Endothelial cell (in vitro differentiated cells): Measurements from ENCODE around the gene NOS1AP. TPM values are rescaled to one million over a fixed set of nuclear protein-coding genes. Genes with fewer than 3 reads are reported as not detected.

Experiments used
- DNase-seq: peaks from one replicate; pipeline ENCODE4 v3.0.0; 2021; ENCODE audit warnings: low spot score
- H3K27ac Mint-ChIP-seq: one replicate; pipeline ENCODE4 v1.8.0; 2021; ENCODE audit warnings: mixed read lengths, inconsistent platforms; ENCODE audit not compliant: unreplicated experiment
- H3K27me3 Mint-ChIP-seq: one replicate; pipeline ENCODE4 v1.8.0; 2021; ENCODE audit warnings: mild to moderate bottlenecking, moderate library complexity, mixed read lengths, inconsistent platforms; ENCODE audit not compliant: unreplicated experiment
- H3K36me3 Mint-ChIP-seq: one replicate; pipeline ENCODE4 v1.8.0; 2021; ENCODE audit warnings: mild to moderate bottlenecking, low read depth, mixed read lengths, inconsistent platforms; ENCODE audit not compliant: unreplicated experiment
- H3K4me1 Mint-ChIP-seq: one replicate; pipeline ENCODE4 v1.8.0; 2021; ENCODE audit warnings: mild to moderate bottlenecking, mixed read lengths, inconsistent platforms; ENCODE audit not compliant: unreplicated experiment
- H3K4me3 Mint-ChIP-seq: one replicate; pipeline ENCODE4 v1.8.0; 2021; ENCODE audit warnings: mild to moderate bottlenecking, mixed read lengths, inconsistent platforms; ENCODE audit not compliant: unreplicated experiment
- H3K9me3 Mint-ChIP-seq: one replicate; pipeline ENCODE4 v1.8.0; 2021; ENCODE audit warnings: mixed read lengths, inconsistent platforms; ENCODE audit not compliant: unreplicated experiment
- total RNA-seq: library from RNA; stranded (reverse); fragmentation: NEBNext Ultra II Directional; extraction: Animal tissue kit (Norgen Biotek cat#: 25700); gene quantifications from one replicate; pipeline ENCODE4 v1.2.1, GENCODE V29; 2021; ENCODE audit not compliant: unreplicated experiment
- TF ChIP-seq, protein P1 (sequence below): fragments of 200-600 bp; sonication (generic); IDR thresholded peaks from one replicate; pipeline ENCODE4 v1.5.0; 2021; ENCODE audit warnings: antibody characterized with exemption; ENCODE audit not compliant: unreplicated experiment

The NOS1AP gene
- total RNA-seq, 1 donor from 2014 or later, result 19.8 TPM

DNA sequence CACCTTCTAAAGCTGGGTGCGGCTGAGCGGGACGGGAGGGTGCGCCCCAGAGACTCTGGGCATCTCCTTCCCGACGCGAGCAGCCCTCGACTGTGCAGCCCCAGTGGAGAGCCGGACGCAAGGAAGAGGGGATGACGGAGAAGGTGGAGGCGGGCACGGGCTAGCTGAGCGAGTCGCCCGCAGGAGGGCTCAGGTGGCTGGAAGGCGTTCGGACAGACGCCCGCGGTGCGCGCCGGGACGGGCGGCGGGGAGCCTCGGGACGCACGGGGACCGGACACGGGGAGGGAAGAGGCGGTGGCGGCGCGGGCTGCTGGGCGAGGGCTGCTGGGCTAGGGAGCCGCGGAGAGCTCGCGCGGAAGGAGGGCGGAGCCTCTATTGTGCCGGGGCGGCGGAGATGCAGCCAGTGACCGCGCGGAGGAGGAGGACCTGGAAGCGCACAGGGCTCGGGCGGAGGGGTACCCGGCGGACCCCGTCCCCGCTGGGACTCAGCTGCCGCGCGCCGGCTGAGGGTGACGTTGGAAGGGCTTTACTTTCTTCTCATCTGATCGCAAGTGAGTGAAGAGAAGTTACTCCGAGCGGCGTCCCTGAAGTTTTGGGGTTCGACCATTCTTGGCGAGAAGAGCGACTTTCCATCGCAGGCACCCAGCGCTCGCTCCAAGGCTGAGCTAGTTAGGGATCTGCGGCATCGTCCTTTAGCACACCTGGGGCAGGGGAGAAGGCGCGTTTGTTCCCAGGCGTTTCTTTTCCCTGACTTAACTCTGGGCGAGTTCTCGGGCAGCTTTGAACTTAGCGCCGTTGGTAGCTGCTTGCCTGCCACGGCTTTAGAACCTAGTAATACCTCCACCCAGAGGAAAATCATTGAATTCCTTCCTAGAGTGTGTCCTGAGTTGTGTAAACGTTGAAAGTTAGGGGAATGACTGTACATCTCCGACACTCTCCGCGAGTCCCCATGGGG, 45.7 kb upstream of the NOS1AP start, which contains the start of gene OLFML2B:
Gene OLFML2B, minus strand, starts transcription at position 323 of the 955 bp plus-strand sequence. CDS start 439 bp downstream, outside the sequence.
- H3K9me3 Mint-ChIP-seq, result no peaks in the 10 kb centered on the region
- peaks cover 4% of the 10 kb centered on the region for H3K36me3 Mint-ChIP-seq
- DNase-seq, result peak; percentile 69
- H3K27me3 Mint-ChIP-seq, result peaks cover 8% of the 10 kb centered on the region
- H3K4me1 Mint-ChIP-seq, result peaks cover 7% of the 10 kb centered on the region
- H3K27ac Mint-ChIP-seq, result no peak within 1 kb of the TSS
- TF ChIP-seq, protein P1, sequence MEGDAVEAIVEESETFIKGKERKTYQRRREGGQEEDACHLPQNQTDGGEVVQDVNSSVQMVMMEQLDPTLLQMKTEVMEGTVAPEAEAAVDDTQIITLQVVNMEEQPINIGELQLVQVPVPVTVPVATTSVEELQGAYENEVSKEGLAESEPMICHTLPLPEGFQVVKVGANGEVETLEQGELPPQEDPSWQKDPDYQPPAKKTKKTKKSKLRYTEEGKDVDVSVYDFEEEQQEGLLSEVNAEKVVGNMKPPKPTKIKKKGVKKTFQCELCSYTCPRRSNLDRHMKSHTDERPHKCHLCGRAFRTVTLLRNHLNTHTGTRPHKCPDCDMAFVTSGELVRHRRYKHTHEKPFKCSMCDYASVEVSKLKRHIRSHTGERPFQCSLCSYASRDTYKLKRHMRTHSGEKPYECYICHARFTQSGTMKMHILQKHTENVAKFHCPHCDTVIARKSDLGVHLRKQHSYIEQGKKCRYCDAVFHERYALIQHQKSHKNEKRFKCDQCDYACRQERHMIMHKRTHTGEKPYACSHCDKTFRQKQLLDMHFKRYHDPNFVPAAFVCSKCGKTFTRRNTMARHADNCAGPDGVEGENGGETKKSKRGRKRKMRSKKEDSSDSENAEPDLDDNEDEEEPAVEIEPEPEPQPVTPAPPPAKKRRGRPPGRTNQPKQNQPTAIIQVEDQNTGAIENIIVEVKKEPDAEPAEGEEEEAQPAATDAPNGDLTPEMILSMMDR, result no peak
- H3K4me3 Mint-ChIP-seq, result peak within 1 kb of the TSS; percentile 93

DNA sequence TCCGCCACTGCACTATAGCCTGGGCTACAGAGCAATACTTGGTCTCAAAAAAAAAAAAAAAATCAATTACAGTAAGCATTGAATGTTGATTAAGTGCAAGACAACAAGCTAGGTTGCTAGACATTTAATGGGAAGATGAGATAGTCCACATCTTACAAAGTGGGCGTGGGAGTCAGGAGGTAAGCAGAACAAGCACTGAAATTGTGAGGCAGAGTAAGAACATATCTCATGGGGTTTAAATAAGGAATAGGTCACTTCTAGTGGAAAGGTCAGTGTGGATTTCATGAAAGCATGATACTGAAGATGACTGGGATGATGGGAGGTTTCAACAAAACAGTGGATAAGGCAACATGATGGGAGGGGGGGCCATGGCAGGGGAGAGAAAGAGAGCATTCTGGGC, 44.0 kb upstream of the NOS1AP start:
- H3K27ac Mint-ChIP-seq, result no peak overlapping the region
- no peak for DNase-seq
- no peak overlapping the region for H3K4me3 Mint-ChIP-seq
- peaks cover 8% of the 10 kb centered on the region for H3K27me3 Mint-ChIP-seq
- no peaks in the 10 kb centered on the region for H3K9me3 Mint-ChIP-seq
- peaks cover 4% of the 10 kb centered on the region for H3K36me3 Mint-ChIP-seq
- peaks cover 7% of the 10 kb centered on the region for H3K4me1 Mint-ChIP-seq
- TF ChIP-seq, protein P1, result no peak

GRCh38 chr1:162026881-162027280, 42.6 kb upstream of the NOS1AP start:
- peaks cover 4% of the 10 kb centered on the region for H3K4me1 Mint-ChIP-seq

GRCh38 chr1:162028726-162029125, 40.8 kb upstream of the NOS1AP start:
- TF ChIP-seq, protein P1, result no peak
- no peak for DNase-seq
- no peak overlapping the region for H3K27ac Mint-ChIP-seq
- H3K4me1 Mint-ChIP-seq, result peaks cover 4% of the 10 kb centered on the region
- H3K4me3 Mint-ChIP-seq, result no peak overlapping the region
- peaks cover 4% of the 10 kb centered on the region for H3K36me3 Mint-ChIP-seq
- H3K9me3 Mint-ChIP-seq, result no peaks in the 10 kb centered on the region
- H3K27me3 Mint-ChIP-seq, result peaks cover 4% of the 10 kb centered on the region

More at GRCh38 chr1:162026881-162027280, 42.6 kb upstream of the NOS1AP start:
- Mint-ChIP-seq H3K9me3 (no peaks in the 10 kb centered on the region), H3K36me3 (peaks cover 4% of the 10 kb centered on the region), H3K27me3 (peaks cover 8% of the 10 kb centered on the region), H3K4me3 (no peak overlapping the region), H3K27ac (no peak overlapping the region)
- TF ChIP-seq, protein P1, result no peak
- DNase-seq, result no peak

- no peak overlapping the region for H3K27ac Mint-ChIP-seq
- H3K27me3 Mint-ChIP-seq, result peaks cover 3% of the 10 kb centered on the region
- H3K9me3 Mint-ChIP-seq, result no peaks in the 10 kb centered on the region
- peaks cover 4% of the 10 kb centered on the region for H3K4me1 Mint-ChIP-seq
- no peak overlapping the region for H3K4me3 Mint-ChIP-seq
- TF ChIP-seq, protein P1, result no peak
- no peak for DNase-seq
- peaks cover 4% of the 10 kb centered on the region for H3K36me3 Mint-ChIP-seq
Measured at GRCh38 chr1:162029157-162029556, 40.3 kb upstream of the NOS1AP start.
